Right lobe of liver (tissue), 4 donors: Measurements from ENCODE around the gene ITPR3.

ENCODE experiments used
- POLR2A ChIP-seq: fragments of 450-650 bp; IDR thresholded peaks from one replicate; pipeline ENCODE4 v1.6.1; 2017; ENCODE audit warnings: antibody characterized with exemption, mild to moderate bottlenecking
- TF ChIP-seq, protein P1 (sequence below), 4 donors: fragments of 200-600 bp in 3 of 4; fragments of 450-650 bp in 1 of 4; IDR thresholded peaks; one replicate each; pipeline versions ENCODE4 v1.5.1 to v1.8.0; 2016 to 2022; ENCODE audit warnings: antibody characterized with exemption in 4 of 4, mild to moderate bottlenecking in 2 of 4
- donor health status: DM: no; HTN: no; CAD: no.
- donor health status: DM: no; HTN: no; CAD: no.
- donor health status: DM: no; HTN: yes; CAD: no.

DNA sequence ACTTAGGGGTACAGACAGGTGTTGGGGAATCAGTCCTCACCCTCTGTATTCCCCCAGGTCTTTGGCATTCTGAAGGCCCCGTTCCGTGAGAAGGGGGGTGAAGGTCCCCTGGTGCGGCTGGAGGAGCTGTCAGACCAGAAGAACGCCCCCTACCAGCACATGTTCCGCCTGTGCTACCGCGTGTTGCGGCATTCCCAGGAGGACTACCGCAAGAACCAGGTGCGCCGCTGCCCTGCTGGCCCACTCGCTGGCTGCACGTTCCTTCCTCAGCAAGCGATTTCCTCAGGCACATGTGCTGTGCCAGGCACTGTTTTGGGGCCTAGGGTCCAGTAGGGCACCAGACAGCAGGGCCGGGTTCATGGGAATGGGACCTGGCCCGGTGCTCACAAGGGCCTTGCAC lies 46.0 kb downstream of the ITPR3 start:
- TF ChIP-seq POLR2A: no peak
- TF ChIP-seq, protein P1, sequence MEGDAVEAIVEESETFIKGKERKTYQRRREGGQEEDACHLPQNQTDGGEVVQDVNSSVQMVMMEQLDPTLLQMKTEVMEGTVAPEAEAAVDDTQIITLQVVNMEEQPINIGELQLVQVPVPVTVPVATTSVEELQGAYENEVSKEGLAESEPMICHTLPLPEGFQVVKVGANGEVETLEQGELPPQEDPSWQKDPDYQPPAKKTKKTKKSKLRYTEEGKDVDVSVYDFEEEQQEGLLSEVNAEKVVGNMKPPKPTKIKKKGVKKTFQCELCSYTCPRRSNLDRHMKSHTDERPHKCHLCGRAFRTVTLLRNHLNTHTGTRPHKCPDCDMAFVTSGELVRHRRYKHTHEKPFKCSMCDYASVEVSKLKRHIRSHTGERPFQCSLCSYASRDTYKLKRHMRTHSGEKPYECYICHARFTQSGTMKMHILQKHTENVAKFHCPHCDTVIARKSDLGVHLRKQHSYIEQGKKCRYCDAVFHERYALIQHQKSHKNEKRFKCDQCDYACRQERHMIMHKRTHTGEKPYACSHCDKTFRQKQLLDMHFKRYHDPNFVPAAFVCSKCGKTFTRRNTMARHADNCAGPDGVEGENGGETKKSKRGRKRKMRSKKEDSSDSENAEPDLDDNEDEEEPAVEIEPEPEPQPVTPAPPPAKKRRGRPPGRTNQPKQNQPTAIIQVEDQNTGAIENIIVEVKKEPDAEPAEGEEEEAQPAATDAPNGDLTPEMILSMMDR (IDR thresholded peaks at IDR 0.05): no peak
